Muscle layer of duodenum (tissue), 2 donors: ENCODE data around the gene MPRIP.
"Not testable (repeated sequence)": the region's sequence is repeated elsewhere in the genome, so short reads cannot be mapped to it uniquely, and the experiment has no call there.

Experiments
- H3K27ac ChIP-seq: one replicate; pipeline ENCODE4 v1.7.0; 2013; ENCODE audit warnings: mild to moderate bottlenecking, low read length
- H3K27me3 ChIP-seq: one replicate; pipeline ENCODE4 v1.7.0; 2013; ENCODE audit warnings: low read depth, mild to moderate bottlenecking, control low read depth, low read length
- H3K36me3 ChIP-seq, 2 donors: one replicate each; pipeline ENCODE4 v1.7.0; 2013; ENCODE audit warnings: low read length in 2 of 2, control low read depth in 1 of 2, mild to moderate bottlenecking in 1 of 2; ENCODE audit not compliant: insufficient read depth in 2 of 2, control insufficient read depth in 1 of 2
- H3K4me1 ChIP-seq, 2 donors: one replicate each; pipeline ENCODE4 v1.7.0; 2013; ENCODE audit warnings: low read length in 2 of 2, mild to moderate bottlenecking in 2 of 2, control low read depth in 1 of 2, moderate library complexity in 1 of 2; ENCODE audit not compliant: insufficient read depth in 2 of 2, control insufficient read depth in 1 of 2
- H3K4me3 ChIP-seq, 2 donors: one replicate each; pipeline ENCODE4 v1.7.0; 2013; ENCODE audit warnings: low read length in 2 of 2, low read depth in 1 of 2, mild to moderate bottlenecking in 1 of 2
- H3K9me3 ChIP-seq, 2 donors: one replicate each; pipeline ENCODE4 v1.7.0; 2013; ENCODE audit warnings: low read length in 2 of 2, control low read depth in 1 of 2, mild to moderate bottlenecking in 1 of 2; ENCODE audit not compliant: control insufficient read depth in 1 of 2
- donor health status: healthy.

MPRIP gene

GRCh38 chr17:17157041-17157440 is 114.8 kb downstream of the MPRIP start:
- Histone ChIP-seq H3K9me3 (no peaks in the 10 kb centered on the region), H3K4me3 (no peak overlapping the region), H3K27ac (no peak overlapping the region), H3K4me1 (peaks cover 0 to 12% of the 10 kb centered on the region in 2 donors), H3K27me3 (no peaks in the 10 kb centered on the region), H3K36me3 (peaks cover 65 to 91% of the 10 kb centered on the region in 2 donors)

- not testable (repeated sequence) for H3K4me1 ChIP-seq, H3K27me3 ChIP-seq, H3K27ac ChIP-seq, H3K4me3 ChIP-seq, H3K9me3 ChIP-seq
- peaks cover 70 to 94% of the 10 kb centered on the region in 2 donors for H3K36me3 ChIP-seq
These were observed 116.2 kb downstream of the MPRIP start for GRCh38 chr17:17158506-17158905.

- Histone ChIP-seq H3K9me3 (no peaks in the 10 kb centered on the region), H3K27me3 (no peaks in the 10 kb centered on the region), H3K4me1 (no peaks in the 10 kb centered on the region), H3K27ac (no peak overlapping the region), H3K4me3 (no peak overlapping the region), H3K36me3 (peaks cover 67 to 95% of the 10 kb centered on the region in 2 donors)
These were observed 117.3 kb downstream of the MPRIP start for GRCh38 chr17:17159571-17159970.

GRCh38 chr17:17161121-17161520 is 118.9 kb downstream of the MPRIP start:
- Histone ChIP-seq H3K27ac (no peak overlapping the region), H3K4me1 (no peaks in the 10 kb centered on the region), H3K27me3 (no peaks in the 10 kb centered on the region), H3K4me3 (no peak overlapping the region), H3K9me3 (no peaks in the 10 kb centered on the region), H3K36me3 (peaks cover 69 to 95% of the 10 kb centered on the region in 2 donors)

GRCh38 chr17:17161759-17162158 is 119.5 kb downstream of the MPRIP start:
- H3K4me1 ChIP-seq = no peaks in the 10 kb centered on the region
- H3K36me3 ChIP-seq = peaks cover 69 to 95% of the 10 kb centered on the region in 2 donors
- H3K27ac ChIP-seq = no peak overlapping the region

GRCh38 chr17:17164156-17164555 is 121.9 kb downstream of the MPRIP start:
- H3K4me3 ChIP-seq = no peak overlapping the region
- peaks cover 72 to 94% of the 10 kb centered on the region in 2 donors for H3K36me3 ChIP-seq
- H3K27ac ChIP-seq = no peak overlapping the region
- no peaks in the 10 kb centered on the region for H3K27me3 ChIP-seq
- H3K4me1 ChIP-seq = no peaks in the 10 kb centered on the region
- no peaks in the 10 kb centered on the region for H3K9me3 ChIP-seq

More at GRCh38 chr17:17161759-17162158, 119.5 kb downstream of the MPRIP start:
- Histone ChIP-seq H3K4me3 (no peak overlapping the region), H3K9me3 (no peaks in the 10 kb centered on the region), H3K27me3 (no peaks in the 10 kb centered on the region)

- H3K27ac ChIP-seq = no peak overlapping the region
- no peak overlapping the region for H3K4me3 ChIP-seq
- no peaks in the 10 kb centered on the region for H3K9me3 ChIP-seq
- H3K36me3 ChIP-seq = peaks cover 67 to 94% of the 10 kb centered on the region in 2 donors
- H3K4me1 ChIP-seq = no peaks in the 10 kb centered on the region
- no peaks in the 10 kb centered on the region for H3K27me3 ChIP-seq
These were observed 122.4 kb downstream of the MPRIP start for GRCh38 chr17:17164676-17165075.

GRCh38 chr17:17165666-17166308 is 123.5 kb downstream of the MPRIP start:
- Histone ChIP-seq H3K36me3 (peaks cover 58 to 91% of the 10 kb centered on the region in 2 donors), H3K9me3 (no peaks in the 10 kb centered on the region), H3K27ac (no peak overlapping the region), H3K4me1 (no peaks in the 10 kb centered on the region), H3K4me3 (no peak overlapping the region), H3K27me3 (no peaks in the 10 kb centered on the region)

GRCh38 chr17:17166446-17166845 is 124.2 kb downstream of the MPRIP start:
- Histone ChIP-seq H3K4me1 (no peaks in the 10 kb centered on the region), H3K4me3 (no peak overlapping the region), H3K9me3 (no peaks in the 10 kb centered on the region), H3K36me3 (peaks cover 53 to 91% of the 10 kb centered on the region in 2 donors), H3K27me3 (no peaks in the 10 kb centered on the region), H3K27ac (no peak overlapping the region)

- Histone ChIP-seq H3K9me3 (no peaks in the 10 kb centered on the region), H3K4me3 (no peak overlapping the region), H3K4me1 (no peaks in the 10 kb centered on the region), H3K36me3 (peaks cover 52 to 90% of the 10 kb centered on the region in 2 donors), H3K27ac (no peak overlapping the region), H3K27me3 (no peaks in the 10 kb centered on the region)
These were observed 125.1 kb downstream of the MPRIP start for GRCh38 chr17:17167356-17167755.

GRCh38 chr17:17167986-17168385 is 125.7 kb downstream of the MPRIP start:
- no peaks in the 10 kb centered on the region for H3K4me1 ChIP-seq
- H3K9me3 ChIP-seq = no peaks in the 10 kb centered on the region
- no peak overlapping the region for H3K4me3 ChIP-seq
- H3K36me3 ChIP-seq = peaks cover 53 to 91% of the 10 kb centered on the region in 2 donors
- H3K27ac ChIP-seq = no peak overlapping the region
- no peaks in the 10 kb centered on the region for H3K27me3 ChIP-seq

- no peak overlapping the region for H3K27ac ChIP-seq
- H3K9me3 ChIP-seq = no peaks in the 10 kb centered on the region
- no peaks in the 10 kb centered on the region for H3K4me1 ChIP-seq
- H3K36me3 ChIP-seq = peaks cover 56 to 92% of the 10 kb centered on the region in 2 donors
- no peak overlapping the region for H3K4me3 ChIP-seq
- no peaks in the 10 kb centered on the region for H3K27me3 ChIP-seq
These were observed 126.1 kb downstream of the MPRIP start for GRCh38 chr17:17168401-17168800.
